AG04450 (cell line): ENCODE measurements around the gene RNF183. TPM values are rescaled to one million over a fixed set of nuclear protein-coding genes. Genes with fewer than 3 reads are reported as not detected.

Source experiments
- CTCF ChIA-PET: fragments of 300-600, 350-600 bp; formaldehyde crosslinking; extraction: SDS; loops from one replicate; lab custom pipeline; 2022; ENCODE audit warnings: antibody characterized with exemption, inconsistent platforms; lab: Charles Lee
- POLR2A ChIA-PET: fragments of 350-600 bp; formaldehyde crosslinking; extraction: SDS; loops from one replicate; lab custom pipeline; 2021; ENCODE audit warnings: antibody characterized with exemption, inconsistent platforms; lab: Yijun Ruan, JAX
- DNase-seq: peaks from one replicate; pipeline ENCODE4 v3.0.0-alpha.2; 2011; ENCODE audit warnings: low read depth, low spot score
- H3K27ac ChIP-seq: one replicate; pipeline ENCODE4 v1.5.1; 2012; ENCODE audit warnings: low read depth, low read length, control low read depth
- H3K27me3 ChIP-seq: one replicate; pipeline ENCODE4 v1.6.0; 2012; ENCODE audit warnings: low read length; ENCODE audit not compliant: control insufficient read depth, insufficient read depth
- H3K4me3 ChIP-seq: 2 replicates; pipeline ENCODE4 v1.5.1; 2011; ENCODE audit warnings: mild to moderate bottlenecking, low read depth, low read length, control low read depth
- H3K9me3 ChIP-seq: 2 replicates; pipeline ENCODE4 v1.5.1; 2012; ENCODE audit warnings: low read length; ENCODE audit not compliant: control insufficient read depth, insufficient read depth
- polyA plus RNA-seq: library from polyadenylated mRNA; depleted of rRNA; stranded (reverse); fragments of >200 nt; gene quantifications from 2 replicates; pipeline ENCODE4 v1.2.3, GENCODE V29; 2011
- TF ChIP-seq, protein P1 (sequence below): IDR thresholded peaks from 2 replicates; pipeline ENCODE4 v1.5.1; 2011; ENCODE audit warnings: low read depth, low read length, control low read depth, inconsistent platforms

Gene RNF183
- polyA plus RNA-seq, 1 experiment: not detected

DNA sequence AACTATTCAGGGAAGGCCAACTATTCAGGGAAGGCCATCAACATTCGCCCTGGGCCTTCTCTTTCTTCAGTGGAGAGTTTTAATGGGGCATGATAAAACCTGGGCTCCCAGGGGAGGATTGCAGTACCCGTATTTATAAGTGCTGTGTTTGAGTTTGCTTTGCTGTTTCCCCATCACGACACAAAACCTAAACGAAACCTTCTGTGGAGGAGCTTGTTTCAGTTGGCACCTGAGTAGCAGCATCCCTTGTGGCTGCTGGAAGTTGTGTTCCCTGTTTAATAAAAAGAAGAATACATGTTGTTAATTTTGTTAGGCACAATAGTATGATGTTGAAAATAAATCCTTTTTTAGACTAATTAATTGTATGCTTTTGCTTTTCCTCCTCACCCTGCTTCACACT, 28.6 kb upstream of the RNF183 start:
- Histone ChIP-seq H3K27me3 (no peaks in the 10 kb centered on the region), H3K4me3 (no peak overlapping the region), H3K27ac (no peak overlapping the region), H3K9me3 (no peaks in the 10 kb centered on the region)
- CTCF ChIA-PET: interaction anchor here (1.0 kb wide), 1 partner anchor 23 kb away, joined by 3 read pairs; no protein-coding TSS in a partner anchor
- DNase-seq: no peak
- POLR2A ChIA-PET: no interaction called here
- TF ChIP-seq, protein P1, sequence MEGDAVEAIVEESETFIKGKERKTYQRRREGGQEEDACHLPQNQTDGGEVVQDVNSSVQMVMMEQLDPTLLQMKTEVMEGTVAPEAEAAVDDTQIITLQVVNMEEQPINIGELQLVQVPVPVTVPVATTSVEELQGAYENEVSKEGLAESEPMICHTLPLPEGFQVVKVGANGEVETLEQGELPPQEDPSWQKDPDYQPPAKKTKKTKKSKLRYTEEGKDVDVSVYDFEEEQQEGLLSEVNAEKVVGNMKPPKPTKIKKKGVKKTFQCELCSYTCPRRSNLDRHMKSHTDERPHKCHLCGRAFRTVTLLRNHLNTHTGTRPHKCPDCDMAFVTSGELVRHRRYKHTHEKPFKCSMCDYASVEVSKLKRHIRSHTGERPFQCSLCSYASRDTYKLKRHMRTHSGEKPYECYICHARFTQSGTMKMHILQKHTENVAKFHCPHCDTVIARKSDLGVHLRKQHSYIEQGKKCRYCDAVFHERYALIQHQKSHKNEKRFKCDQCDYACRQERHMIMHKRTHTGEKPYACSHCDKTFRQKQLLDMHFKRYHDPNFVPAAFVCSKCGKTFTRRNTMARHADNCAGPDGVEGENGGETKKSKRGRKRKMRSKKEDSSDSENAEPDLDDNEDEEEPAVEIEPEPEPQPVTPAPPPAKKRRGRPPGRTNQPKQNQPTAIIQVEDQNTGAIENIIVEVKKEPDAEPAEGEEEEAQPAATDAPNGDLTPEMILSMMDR: no peak

DNA sequence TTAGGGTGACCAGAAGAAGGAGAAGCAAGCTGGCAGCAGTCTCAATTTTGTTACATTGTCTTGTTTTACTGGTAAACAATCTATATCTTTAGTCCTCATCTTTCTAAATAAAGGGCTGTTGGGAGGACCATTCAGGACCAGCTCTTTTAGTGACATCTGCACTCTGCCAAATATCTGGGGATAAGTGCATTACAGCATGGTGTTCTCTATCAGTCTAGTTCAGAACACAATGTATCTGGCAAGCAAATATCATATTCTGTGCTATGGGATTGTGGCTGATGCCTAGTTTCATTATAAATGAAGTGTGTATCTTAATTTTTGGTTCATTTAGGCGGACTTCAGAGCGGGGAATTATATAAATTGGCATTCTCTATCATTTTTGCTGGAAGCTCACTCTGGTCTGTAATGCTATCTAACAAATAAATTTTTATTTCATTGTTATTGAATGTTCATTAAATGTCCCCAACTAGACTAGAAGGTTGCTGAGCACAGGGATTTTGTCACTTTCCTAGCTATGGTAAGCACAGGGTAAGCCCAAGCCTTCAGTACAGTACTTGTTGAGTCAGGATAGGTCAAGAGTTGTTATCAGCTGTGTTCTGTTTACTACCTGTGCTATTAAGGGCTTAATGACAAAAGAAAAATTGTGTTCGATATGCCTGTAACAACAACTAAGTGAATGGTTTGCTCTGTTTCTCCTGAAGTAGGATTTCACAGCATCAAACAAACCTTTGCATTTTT, 25.0 kb upstream of the RNF183 start:
- Histone ChIP-seq H3K9me3 (no peaks in the 10 kb centered on the region), H3K27me3 (no peaks in the 10 kb centered on the region), H3K4me3 (no peak overlapping the region), H3K27ac (no peak overlapping the region)
- DNase-seq: no peak
- POLR2A ChIA-PET: no interaction called here
- TF ChIP-seq, protein P1: no peak
- CTCF ChIA-PET: no interaction called here

- ChIA-PET POLR2A (interaction anchor here (0.7 kb wide), 1 partner anchor 175 kb away, joined by 7 read pairs; no protein-coding TSS in a partner anchor), CTCF (interaction anchor here (0.9 to 1.2 kb wide), 2 partner anchors 10 to 16 kb away, joined by 4 read pairs; no protein-coding TSS in a partner anchor)
- Histone ChIP-seq H3K4me3 (no peak overlapping the region), H3K9me3 (no peaks in the 10 kb centered on the region), H3K27me3 (peaks cover 9% of the 10 kb centered on the region), H3K27ac (no peak overlapping the region)
- DNase-seq: no peak
- TF ChIP-seq, protein P1: no peak
These were observed 23.1 kb upstream of the RNF183 start for GRCh38 chr9:113326230-113326629.

- H3K9me3 ChIP-seq: no peaks in the 10 kb centered on the region
- ChIA-PET CTCF (no interaction called here), POLR2A (no interaction called here)
- H3K4me3 ChIP-seq: no peak overlapping the region
- H3K27me3 ChIP-seq: peaks cover 10% of the 10 kb centered on the region
- no peak overlapping the region for H3K27ac ChIP-seq
- TF ChIP-seq, protein P1: no peak
- no peak for DNase-seq
These were observed 19.5 kb upstream of the RNF183 start for GRCh38 chr9:113322671-113323070.

DNA sequence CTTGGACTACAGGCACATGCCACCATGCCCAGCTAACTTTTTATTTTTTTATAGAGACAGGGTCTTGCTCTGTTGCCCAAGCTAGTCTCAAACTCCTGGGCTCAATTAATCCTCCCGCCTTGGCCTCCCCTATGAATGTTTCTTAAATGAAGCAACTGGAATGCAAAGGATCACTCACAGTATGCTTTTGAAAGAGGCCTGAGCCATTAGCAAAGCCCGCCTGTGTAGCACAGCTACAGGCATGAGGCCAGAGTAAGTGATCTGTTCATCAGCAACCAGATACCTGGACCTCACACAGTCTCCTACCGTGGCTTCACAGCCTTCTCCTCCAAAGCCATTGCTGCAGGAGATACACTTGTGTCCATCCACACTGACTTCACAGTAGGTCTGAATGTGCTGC, 16.9 kb upstream of the RNF183 start:
- peaks cover 12% of the 10 kb centered on the region for H3K27me3 ChIP-seq
- TF ChIP-seq, protein P1: no peak
- H3K9me3 ChIP-seq: no peaks in the 10 kb centered on the region
- H3K4me3 ChIP-seq: no peak overlapping the region
- no peak overlapping the region for H3K27ac ChIP-seq
- CTCF ChIA-PET: no interaction called here
- POLR2A ChIA-PET: no interaction called here
- no peak for DNase-seq
